Stimulated activated CD4-positive, alpha-beta T cell treated with anti-CD3 and anti-CD28 coated beads, TNF-alpha, amount 100 ng/mL, for 48 hours (primary cell): ENCODE data around the gene SMARCAD1.
"Not testable (repeated sequence)": the region's sequence is repeated elsewhere in the genome, so short reads cannot be mapped to it uniquely, and the experiment has no call there.

Experiments
- DNase-seq, 3 donors: peaks; one replicate each; pipeline ENCODE4 v3.0.0-alpha.2; 2020; ENCODE audit warnings: low read depth in 3 of 3

Gene SMARCAD1

GRCh38 chr4:94293981-94294380 lies 86.3 kb downstream of the SMARCAD1 start:
- DNase-seq, result not testable (repeated sequence)

GRCh38 chr4:94295473-94295872 lies 87.8 kb downstream of the SMARCAD1 start:
- DNase-seq, result not testable (repeated sequence)

GRCh38 chr4:94298725-94299252 lies 91.1 kb downstream of the SMARCAD1 start:
- DNase-seq, result no peak

GRCh38 chr4:94302191-94302590 lies 94.5 kb downstream of the SMARCAD1 start:
- DNase-seq, result no peak

- no peak for DNase-seq
Measured at GRCh38 chr4:94304365-94304971, 96.8 kb downstream of the SMARCAD1 start.

- no peak for DNase-seq
Measured at GRCh38 chr4:94305466-94306225, 98.0 kb downstream of the SMARCAD1 start.

- no peak for DNase-seq
Measured at GRCh38 chr4:94306713-94307112, 99.0 kb downstream of the SMARCAD1 start.

GRCh38 chr4:94307231-94307871 lies 99.7 kb downstream of the SMARCAD1 start:
- DNase-seq, result no peak

- not testable (repeated sequence) for DNase-seq
Measured at GRCh38 chr4:94319927-94320326, 112.3 kb downstream of the SMARCAD1 start.

GRCh38 chr4:94325835-94326234 lies 118.2 kb downstream of the SMARCAD1 start:
- DNase-seq, result no peak

GRCh38 chr4:94329933-94330332 lies 122.3 kb downstream of the SMARCAD1 start:
- DNase-seq, result no peak

- DNase-seq, result no peak
Measured at GRCh38 chr4:94332983-94333590, 125.4 kb downstream of the SMARCAD1 start.

- DNase-seq, result no peak
Measured at GRCh38 chr4:94333866-94334265, 126.2 kb downstream of the SMARCAD1 start.

GRCh38 chr4:94334476-94334875 lies 126.8 kb downstream of the SMARCAD1 start:
- no peak for DNase-seq

GRCh38 chr4:94334962-94335361 lies 127.3 kb downstream of the SMARCAD1 start:
- DNase-seq, result no peak

GRCh38 chr4:94336303-94336702 lies 128.6 kb downstream of the SMARCAD1 start:
- no peak for DNase-seq

- not testable (repeated sequence) for DNase-seq
Measured at GRCh38 chr4:94336791-94337190, 129.1 kb downstream of the SMARCAD1 start.

- DNase-seq, result no peak
Measured at GRCh38 chr4:94338681-94339351, 131.2 kb downstream of the SMARCAD1 start.

GRCh38 chr4:94339779-94340178 lies 132.1 kb downstream of the SMARCAD1 start:
- DNase-seq, result peak in 1 of 3 donors; percentile 6
